Calu3 (cell line): Measurements from ENCODE around the gene TMEM26. TPM values are rescaled to one million over a fixed set of nuclear protein-coding genes. Genes with fewer than 3 reads are reported as not detected.

Experiments used
- Bru-seq: library from RNA; stranded (reverse); fragments of 400-500 nt; gene quantifications from one replicate; lab custom pipeline; 2021; lab: Mats Ljungman, UMichigan
- BruChase-seq, 2 experiments: library from RNA; stranded (reverse); fragments of 400-500 nt; gene quantifications; one replicate each; lab custom pipeline; 2021; lab: Mats Ljungman, UMichigan
- BruUV-seq: library from RNA; stranded (reverse); fragments of 400-500 nt; replicated peaks from 2 replicates; lab custom pipeline; 2021; lab: Mats Ljungman, UMichigan
- CTCF ChIA-PET: fragments of 300-600 bp; sonication (Branson Sonifier 250); formaldehyde crosslinking; loops from one replicate; lab custom pipeline; 2022; ENCODE audit warnings: antibody characterized with exemption; lab: Charles Lee
- DNase-seq: peaks from one replicate; pipeline ENCODE4 v3.0.0; 2022
- H3K27ac Mint-ChIP-seq: one replicate; pipeline ENCODE4 v1.8.0; 2022; ENCODE audit warnings: mixed read lengths; ENCODE audit not compliant: unreplicated experiment
- H3K27me3 Mint-ChIP-seq: one replicate; pipeline ENCODE4 v1.8.0; 2022; ENCODE audit warnings: mixed read lengths; ENCODE audit not compliant: unreplicated experiment
- H3K36me3 Mint-ChIP-seq: one replicate; pipeline ENCODE4 v1.8.0; 2022; ENCODE audit warnings: mild to moderate bottlenecking, moderate library complexity, mixed read lengths; ENCODE audit not compliant: insufficient read depth, unreplicated experiment
- H3K4me1 Mint-ChIP-seq: one replicate; pipeline ENCODE4 v1.8.0; 2022; ENCODE audit warnings: mild to moderate bottlenecking, low read depth, mixed read lengths; ENCODE audit not compliant: unreplicated experiment
- H3K4me3 Mint-ChIP-seq: one replicate; pipeline ENCODE4 v1.8.0; 2022; ENCODE audit warnings: mild to moderate bottlenecking, low read depth, moderate library complexity, mixed read lengths; ENCODE audit not compliant: unreplicated experiment
- H3K9me3 Mint-ChIP-seq: one replicate; pipeline ENCODE4 v1.8.0; 2022; ENCODE audit warnings: low read depth, mixed read lengths; ENCODE audit not compliant: unreplicated experiment
- CTCF ChIP-seq: fragments of 200-600 bp; IDR thresholded peaks from one replicate; pipeline ENCODE4 v1.8.0; 2022; ENCODE audit warnings: antibody characterized with exemption; ENCODE audit not compliant: unreplicated experiment
- intact Hi-C: fragments of 100-400 bp; cut with micrococcal nuclease; formaldehyde crosslinking; loops from one replicate; pipeline ENCODE4 v1.10.0; 2022; ENCODE audit not compliant: unreplicated experiment
- long read RNA-seq: library from polyadenylated mRNA; stranded (forward); transcript quantifications from one replicate; pipeline ENCODE4 v2.0.0, GENCODE V29; 2022
- total RNA-seq: library from RNA; stranded (reverse); gene quantifications from 2 replicates; pipeline ENCODE4 v1.2.3, GENCODE V29; 2022

Gene TMEM26
- not detected in 2 replicates for total RNA-seq
- not detected for Bru-seq, nascent RNA
- BruChase-seq, experiment 1, labeled RNA remaining after a 6-hour chase, result not detected
- BruChase-seq, experiment 2, labeled RNA remaining after a 2-hour chase, result not detected
- long read RNA-seq, result 0 reads

GRCh38 chr10:61452655-61453641 is at the start of gene TMEM26:
Gene TMEM26, minus strand, starts transcription at chr10:61453381. Its CDS starts 300 bp downstream, at chr10:61453081.
- CTCF ChIA-PET, result no interaction called here
- no TSS peak for BruUV-seq
- peaks cover 19% of the 10 kb centered on the region for H3K27me3 Mint-ChIP-seq
- TF ChIP-seq CTCF, result no peak
- H3K9me3 Mint-ChIP-seq, result no peaks in the 10 kb centered on the region
- H3K27ac Mint-ChIP-seq, result no peak within 1 kb of the TSS
- no peaks in the 10 kb centered on the region for H3K4me1 Mint-ChIP-seq
- DNase-seq, result no peak
- intact Hi-C loops, result no loop called here
- H3K4me3 Mint-ChIP-seq, result no peak within 1 kb of the TSS
- H3K36me3 Mint-ChIP-seq, result no peaks in the 10 kb centered on the region

GRCh38 chr10:61500460-61500859 is 47.3 kb upstream of the TMEM26 start:
- intact Hi-C loops, result no loop called here
- no TSS peak for BruUV-seq
- DNase-seq, result no peak
- Mint-ChIP-seq H3K9me3 (no peaks in the 10 kb centered on the region), H3K4me1 (no peaks in the 10 kb centered on the region), H3K36me3 (no peaks in the 10 kb centered on the region), H3K4me3 (no peak overlapping the region), H3K27ac (no peak overlapping the region), H3K27me3 (no peaks in the 10 kb centered on the region)
- CTCF ChIA-PET, result no interaction called here
- no peak for TF ChIP-seq CTCF

GRCh38 chr10:61492364-61492995 is 39.3 kb upstream of the TMEM26 start:
- Mint-ChIP-seq H3K27ac (no peak overlapping the region), H3K9me3 (no peaks in the 10 kb centered on the region), H3K36me3 (no peaks in the 10 kb centered on the region), H3K27me3 (peaks cover 14% of the 10 kb centered on the region), H3K4me1 (no peaks in the 10 kb centered on the region), H3K4me3 (no peak overlapping the region)
- CTCF ChIA-PET, result interaction anchor here (0.7 kb wide), 2 partner anchors 16 to 45 kb away, joined by 4 to 6 read pairs; no protein-coding TSS in a partner anchor
- no peak for DNase-seq
- BruUV-seq, result no TSS peak
- intact Hi-C loops, result no loop called here
- TF ChIP-seq CTCF, result no peak

GRCh38 chr10:61487506-61487905 is 34.3 kb upstream of the TMEM26 start:
- H3K4me3 Mint-ChIP-seq, result no peak overlapping the region

More at GRCh38 chr10:61487506-61487905, 34.3 kb upstream of the TMEM26 start:
- Mint-ChIP-seq H3K4me1 (no peaks in the 10 kb centered on the region), H3K27me3 (peaks cover 14% of the 10 kb centered on the region), H3K36me3 (no peaks in the 10 kb centered on the region), H3K9me3 (peaks cover 2% of the 10 kb centered on the region), H3K27ac (no peak overlapping the region)
- DNase-seq, result no peak
- CTCF ChIA-PET, result no interaction called here
- TF ChIP-seq CTCF, result no peak
- intact Hi-C loops, result no loop called here
- no TSS peak for BruUV-seq
